ENCODE measurements around the gene CEP72. TPM values are rescaled to one million over a fixed set of nuclear protein-coding genes. Genes with fewer than 3 reads are reported as not detected.
"Not testable (repeated sequence)": the region's sequence is repeated elsewhere in the genome, so short reads cannot be mapped to it uniquely, and the experiment has no call there.

CEP72 gene
- total RNA-seq, 2 donors from 2014 or later = 3.8 to 21.0 TPM

DNA sequence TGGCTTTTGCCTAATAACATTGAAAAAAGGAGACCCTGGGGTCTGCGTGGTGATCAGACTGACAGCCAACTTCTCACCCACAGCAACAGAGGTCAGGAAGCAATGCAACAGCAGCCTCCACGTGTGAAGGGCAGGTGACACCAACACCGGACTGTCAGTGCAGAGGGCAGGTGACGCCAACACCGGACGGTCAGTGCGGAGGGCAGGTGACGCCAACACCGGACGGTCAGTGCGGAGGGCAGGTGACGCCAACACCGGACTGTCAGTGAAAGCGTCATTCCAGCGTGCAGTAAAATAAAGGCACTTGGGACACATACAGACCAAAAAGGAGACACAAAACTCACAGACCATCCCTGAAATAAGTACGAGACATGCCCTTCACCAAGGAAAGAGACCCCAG is 37.2 kb upstream of the CEP72 start:
- Histone ChIP-seq H3K27ac (no peak overlapping the region), H3K4me1 (no peaks in the 10 kb centered on the region), H3K4me3 (no peak overlapping the region), H3K27me3 (peaks cover 3% of the 10 kb centered on the region), H3K9ac (ENCODE audit: low read depth in 2 of 2, low read length in 2 of 2) (no peak overlapping the region), H3K36me3 (no peaks in the 10 kb centered on the region), H3K9me3 (no peaks in the 10 kb centered on the region)
- intact Hi-C loops (cut with DNase I) = no loop called here
- DNase-seq = no peak
- TF ChIP-seq CTCF (IDR thresholded peaks at IDR 0.05) = no peak

- no peak overlapping the region for H3K27ac ChIP-seq
- H3K9me3 ChIP-seq = no peaks in the 10 kb centered on the region
- TF ChIP-seq CTCF (IDR thresholded peaks at IDR 0.05) = no peak
- no peak overlapping the region for H3K9ac ChIP-seq (ENCODE audit: low read depth in 2 of 2, low read length in 2 of 2)
- intact Hi-C loops (cut with DNase I) = no loop called here
- H3K4me1 ChIP-seq = no peaks in the 10 kb centered on the region
- peaks cover 3% of the 10 kb centered on the region for H3K27me3 ChIP-seq
- H3K36me3 ChIP-seq = no peaks in the 10 kb centered on the region
- no peak for DNase-seq
- no peak overlapping the region for H3K4me3 ChIP-seq
Observed at GRCh38 chr5:575636-576035, 36.5 kb upstream of the CEP72 start.

GRCh38 chr5:577214-577613 is 34.9 kb upstream of the CEP72 start:
- H3K27ac ChIP-seq; H3K36me3 ChIP-seq; H3K4me1 ChIP-seq; H3K9me3 ChIP-seq; H3K4me3 ChIP-seq; DNase-seq; H3K9ac ChIP-seq (ENCODE audit: low read depth in 2 of 2, low read length in 2 of 2); intact Hi-C loops (cut with DNase I); H3K27me3 ChIP-seq: not testable (repeated sequence)

- no peak overlapping the region for H3K27ac ChIP-seq
- H3K4me1 ChIP-seq = no peaks in the 10 kb centered on the region
- H3K4me3 ChIP-seq = no peak overlapping the region
- DNase-seq = no peak
- intact Hi-C loops (cut with DNase I) = no loop called here
- H3K9me3 ChIP-seq = no peaks in the 10 kb centered on the region
- H3K36me3 ChIP-seq = no peaks in the 10 kb centered on the region
- TF ChIP-seq CTCF (IDR thresholded peaks at IDR 0.05) = no peak
- H3K9ac ChIP-seq (ENCODE audit: low read depth in 2 of 2, low read length in 2 of 2) = no peak overlapping the region
- peaks cover 3% of the 10 kb centered on the region for H3K27me3 ChIP-seq
Observed at GRCh38 chr5:577800-578199, 34.3 kb upstream of the CEP72 start.

DNA sequence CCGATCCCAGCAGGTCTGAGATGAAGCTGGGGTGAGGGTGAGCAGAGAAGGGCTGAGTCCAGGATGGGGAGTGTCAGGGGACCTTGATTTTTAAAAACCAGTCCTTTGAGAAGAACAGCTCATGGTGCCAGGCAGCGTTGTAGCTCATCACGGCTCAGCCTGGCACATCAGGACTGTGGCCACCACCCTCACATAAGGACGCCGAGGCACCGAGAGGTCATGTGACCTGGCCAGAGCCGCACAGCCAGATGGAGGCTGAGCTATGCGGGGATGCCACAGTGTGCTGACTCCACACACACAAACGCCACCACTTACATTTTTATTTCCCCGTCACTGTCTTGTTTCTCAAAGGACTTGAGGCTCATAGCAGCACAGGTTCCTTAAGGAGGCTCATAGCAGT is 32.9 kb upstream of the CEP72 start:
- intact Hi-C loops (cut with DNase I) = no loop called here
- Histone ChIP-seq H3K9ac (ENCODE audit: low read depth in 2 of 2, low read length in 2 of 2) (no peak overlapping the region), H3K36me3 (no peaks in the 10 kb centered on the region), H3K27me3 (no peaks in the 10 kb centered on the region), H3K27ac (no peak overlapping the region), H3K4me3 (no peak overlapping the region), H3K4me1 (no peaks in the 10 kb centered on the region), H3K9me3 (no peaks in the 10 kb centered on the region)
- no peak for DNase-seq
- TF ChIP-seq CTCF (IDR thresholded peaks at IDR 0.05) = no peak

DNA sequence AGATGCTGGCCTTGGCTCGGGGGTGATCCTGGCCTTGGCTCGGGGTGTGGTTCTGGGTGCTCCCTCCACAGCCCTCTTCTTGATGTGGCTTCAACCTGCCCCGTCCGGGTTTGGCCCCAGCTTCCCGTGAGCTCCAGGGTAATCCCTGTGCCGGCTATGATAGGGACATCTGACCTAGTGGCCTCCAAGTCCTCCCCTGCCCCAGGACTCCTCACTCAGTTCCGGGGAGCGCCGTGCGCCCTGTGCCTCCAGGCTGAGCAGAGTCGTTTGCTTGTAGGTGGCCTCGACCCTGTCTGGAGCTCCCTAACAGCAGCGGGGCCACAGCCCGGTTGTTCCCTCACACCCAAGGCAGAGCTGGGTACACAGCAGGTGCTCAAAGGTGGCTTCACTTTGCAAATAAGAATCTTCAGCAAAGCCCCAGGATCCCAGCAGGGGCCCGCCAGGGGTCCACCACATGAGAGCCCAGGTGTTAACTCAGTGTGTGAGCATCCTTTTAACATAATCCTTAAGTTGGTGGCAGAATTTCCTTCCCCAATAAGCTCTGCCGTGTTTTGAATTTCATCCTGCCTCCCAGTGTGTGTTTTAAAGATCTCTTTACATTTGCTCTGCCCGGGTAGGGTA is 32.3 kb upstream of the CEP72 start:
- H3K4me1 ChIP-seq = no peaks in the 10 kb centered on the region
- H3K9me3 ChIP-seq = no peaks in the 10 kb centered on the region
- intact Hi-C loops (cut with DNase I) = no loop called here
- no peaks in the 10 kb centered on the region for H3K36me3 ChIP-seq
- no peaks in the 10 kb centered on the region for H3K27me3 ChIP-seq
- no peak for TF ChIP-seq CTCF (IDR thresholded peaks at IDR 0.05)
- no peak overlapping the region for H3K9ac ChIP-seq (ENCODE audit: low read depth in 2 of 2, low read length in 2 of 2)
- H3K4me3 ChIP-seq = no peak overlapping the region
- no peak for DNase-seq
- H3K27ac ChIP-seq = no peak overlapping the region
